ENCODE results near the gene CLASP1. TPM values are rescaled to one million over a fixed set of nuclear protein-coding genes. Genes with fewer than 3 reads are reported as not detected.

The CLASP1 gene
- total RNA-seq, 1 donor from 2014 or later: 90.4 TPM

- Histone ChIP-seq H3K4me1 (peaks cover 31% of the 10 kb centered on the region), H3K27me3 (no peaks in the 10 kb centered on the region), H3K9me3 (no peaks in the 10 kb centered on the region), H3K27ac (no peak overlapping the region), H3K36me3 (no peaks in the 10 kb centered on the region), H3K4me3 (no peak overlapping the region)
- no peak for DNase-seq (ENCODE audit: extremely low spot score in 2 of 2)
- intact Hi-C loops (cut with DNase I): no loop called here
- TF ChIP-seq POLR2AphosphoS5 (IDR thresholded peaks at IDR 0.05; ENCODE audit: insufficient read depth in 1 of 2, low read depth in 1 of 2): no peak
- no peak for TF ChIP-seq POLR2A (IDR thresholded peaks at IDR 0.05)
- TF ChIP-seq CTCF (IDR thresholded peaks at IDR 0.05): no peak
These were observed 101.6 kb downstream of the CLASP1 start for GRCh38 chr2:121547646-121548045.

DNA sequence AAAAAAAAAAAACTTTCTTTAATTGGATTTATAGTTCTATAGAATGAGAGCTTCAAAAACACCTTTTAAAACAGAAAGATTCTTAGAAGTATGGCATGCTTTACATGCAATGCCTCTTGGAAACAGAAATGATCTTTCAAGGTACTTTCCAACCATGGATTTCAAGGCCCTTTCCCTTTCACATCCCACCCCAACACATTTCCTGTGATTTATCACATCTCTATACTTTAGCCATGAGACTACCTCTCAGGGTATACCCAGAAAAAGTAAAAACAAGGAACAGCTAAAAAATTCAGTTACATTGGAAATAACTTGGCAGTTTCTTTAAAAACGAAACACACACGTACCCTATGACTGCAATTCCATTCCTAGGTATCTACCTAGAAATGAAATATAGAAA lies 103.3 kb downstream of the CLASP1 start:
- no peaks in the 10 kb centered on the region for H3K27me3 ChIP-seq
- H3K4me1 ChIP-seq: peaks cover 32% of the 10 kb centered on the region
- no peak overlapping the region for H3K4me3 ChIP-seq
- intact Hi-C loops (cut with DNase I): no loop called here
- no peaks in the 10 kb centered on the region for H3K9me3 ChIP-seq
- no peak for TF ChIP-seq POLR2A (IDR thresholded peaks at IDR 0.05)
- TF ChIP-seq CTCF (IDR thresholded peaks at IDR 0.05): no peak
- no peak for TF ChIP-seq POLR2AphosphoS5 (IDR thresholded peaks at IDR 0.05; ENCODE audit: insufficient read depth in 1 of 2, low read depth in 1 of 2)
- H3K27ac ChIP-seq: no peak overlapping the region
- no peak for DNase-seq (ENCODE audit: extremely low spot score in 2 of 2)
- H3K36me3 ChIP-seq: no peaks in the 10 kb centered on the region

DNA sequence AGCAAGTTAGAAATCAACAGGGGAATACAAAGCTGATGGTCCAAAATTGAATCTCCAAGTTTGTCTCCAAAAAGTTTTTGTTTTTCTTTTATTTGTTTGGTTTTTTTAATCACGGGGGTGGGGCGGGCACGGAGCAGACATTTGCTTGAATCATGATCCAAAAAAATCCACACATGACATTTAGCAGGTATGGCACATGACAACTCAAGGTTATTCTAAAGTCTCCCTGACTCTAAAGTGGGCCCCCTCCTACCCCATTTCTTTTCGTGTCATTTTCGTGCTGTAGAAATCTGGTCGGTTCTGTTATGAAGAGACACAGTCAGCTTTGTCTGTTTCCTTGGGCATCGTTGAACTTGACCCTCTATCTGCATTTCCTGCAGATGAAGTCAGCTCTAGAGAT lies 104.0 kb downstream of the CLASP1 start:
- Histone ChIP-seq H3K36me3 (no peaks in the 10 kb centered on the region), H3K27me3 (no peaks in the 10 kb centered on the region), H3K27ac (no peak overlapping the region), H3K4me3 (no peak overlapping the region), H3K9me3 (no peaks in the 10 kb centered on the region), H3K4me1 (peaks cover 35% of the 10 kb centered on the region)
- DNase-seq (ENCODE audit: extremely low spot score in 2 of 2): no peak
- intact Hi-C loops (cut with DNase I): no loop called here
- no peak for TF ChIP-seq POLR2A (IDR thresholded peaks at IDR 0.05)
- TF ChIP-seq POLR2AphosphoS5 (IDR thresholded peaks at IDR 0.05; ENCODE audit: insufficient read depth in 1 of 2, low read depth in 1 of 2): no peak
- no peak for TF ChIP-seq CTCF (IDR thresholded peaks at IDR 0.05)

DNA sequence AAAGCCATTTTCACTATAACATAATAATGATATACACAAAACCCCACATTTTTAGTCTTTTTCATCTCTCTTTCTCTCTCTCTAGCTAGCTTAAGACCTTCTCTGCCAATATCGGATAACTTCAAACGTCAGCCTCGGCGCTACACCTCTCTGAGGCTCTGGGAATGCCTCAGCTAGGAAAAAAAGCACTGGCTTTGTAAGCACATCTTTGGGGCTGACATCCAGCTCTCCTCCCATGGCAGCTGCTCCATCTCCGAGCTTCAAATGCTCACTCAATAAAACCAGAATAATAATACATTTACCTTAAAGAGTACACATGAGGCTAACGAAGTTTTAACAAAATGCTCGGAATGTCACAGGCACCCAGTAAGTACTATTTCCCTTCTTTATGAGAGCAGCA lies 107.8 kb downstream of the CLASP1 start:
- TF ChIP-seq POLR2A (IDR thresholded peaks at IDR 0.05) (no peak), POLR2AphosphoS5 (IDR thresholded peaks at IDR 0.05; ENCODE audit: insufficient read depth in 1 of 2, low read depth in 1 of 2) (no peak), CTCF (IDR thresholded peaks at IDR 0.05) (no peak)
- Histone ChIP-seq H3K4me3 (no peak overlapping the region), H3K27me3 (no peaks in the 10 kb centered on the region), H3K4me1 (peaks cover 37% of the 10 kb centered on the region), H3K36me3 (no peaks in the 10 kb centered on the region), H3K9me3 (no peaks in the 10 kb centered on the region), H3K27ac (no peak overlapping the region)
- no peak for DNase-seq (ENCODE audit: extremely low spot score in 2 of 2)
- intact Hi-C loops (cut with DNase I): no loop called here

DNA sequence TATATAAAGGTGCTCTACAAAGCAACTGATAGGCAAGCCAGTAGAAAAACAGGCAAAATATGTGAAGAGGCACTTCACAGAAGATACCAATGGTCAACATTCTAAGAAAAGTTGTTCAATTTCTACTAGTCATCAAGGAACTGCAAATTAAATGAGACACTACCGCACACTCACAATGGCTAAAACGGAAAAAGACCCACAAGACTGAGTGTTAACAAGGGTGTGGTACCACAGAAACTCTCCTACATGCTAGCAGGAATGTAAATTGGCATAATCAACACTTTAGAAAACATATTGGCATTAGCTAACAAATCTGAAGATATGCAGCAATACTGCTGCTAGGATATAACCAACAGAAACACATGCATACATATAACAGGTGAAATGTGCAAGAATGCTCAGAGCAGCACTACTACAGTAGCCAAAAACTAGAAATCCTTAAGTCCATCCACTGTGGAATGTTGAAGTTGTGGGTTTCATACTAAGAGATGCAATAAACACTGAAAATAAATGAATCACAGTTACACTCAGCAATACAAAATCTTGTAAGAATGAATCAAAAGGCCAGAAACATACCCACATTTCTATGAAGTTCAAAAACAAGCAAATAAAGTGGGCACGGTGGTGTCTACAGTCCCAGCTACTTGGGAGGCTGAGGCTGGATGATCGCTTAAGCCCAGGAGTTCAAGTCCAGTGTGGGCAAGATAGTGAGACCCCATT lies 109.4 kb downstream of the CLASP1 start:
- Histone ChIP-seq H3K27ac (no peak overlapping the region), H3K4me1 (peaks cover 31% of the 10 kb centered on the region), H3K4me3 (no peak overlapping the region), H3K27me3 (no peaks in the 10 kb centered on the region), H3K9me3 (no peaks in the 10 kb centered on the region), H3K36me3 (no peaks in the 10 kb centered on the region)
- intact Hi-C loops (cut with DNase I): loop anchor here (10.0 kb wide), 1 partner anchor 175 kb away; no protein-coding TSS in a partner anchor
- no peak for TF ChIP-seq POLR2A (IDR thresholded peaks at IDR 0.05)
- no peak for TF ChIP-seq POLR2AphosphoS5 (IDR thresholded peaks at IDR 0.05; ENCODE audit: insufficient read depth in 1 of 2, low read depth in 1 of 2)
- TF ChIP-seq CTCF (IDR thresholded peaks at IDR 0.05): no peak
- DNase-seq (ENCODE audit: extremely low spot score in 2 of 2): no peak

Measured in vagina (tissue), 2 donors.